GM21737 (cell line): ENCODE data around the gene ZNF138.
"Not testable (repeated sequence)": the region's sequence is repeated elsewhere in the genome, so short reads cannot be mapped to it uniquely, and the experiment has no call there.

ENCODE experiments used
- ATAC-seq: cut with Tn5 transposase; IDR thresholded peaks from one replicate; pipeline ENCODE4 v1.9.1; 2021; ENCODE audit warnings: mild to moderate bottlenecking, moderate library complexity; ENCODE audit not compliant: unreplicated experiment

The ZNF138 gene

DNA sequence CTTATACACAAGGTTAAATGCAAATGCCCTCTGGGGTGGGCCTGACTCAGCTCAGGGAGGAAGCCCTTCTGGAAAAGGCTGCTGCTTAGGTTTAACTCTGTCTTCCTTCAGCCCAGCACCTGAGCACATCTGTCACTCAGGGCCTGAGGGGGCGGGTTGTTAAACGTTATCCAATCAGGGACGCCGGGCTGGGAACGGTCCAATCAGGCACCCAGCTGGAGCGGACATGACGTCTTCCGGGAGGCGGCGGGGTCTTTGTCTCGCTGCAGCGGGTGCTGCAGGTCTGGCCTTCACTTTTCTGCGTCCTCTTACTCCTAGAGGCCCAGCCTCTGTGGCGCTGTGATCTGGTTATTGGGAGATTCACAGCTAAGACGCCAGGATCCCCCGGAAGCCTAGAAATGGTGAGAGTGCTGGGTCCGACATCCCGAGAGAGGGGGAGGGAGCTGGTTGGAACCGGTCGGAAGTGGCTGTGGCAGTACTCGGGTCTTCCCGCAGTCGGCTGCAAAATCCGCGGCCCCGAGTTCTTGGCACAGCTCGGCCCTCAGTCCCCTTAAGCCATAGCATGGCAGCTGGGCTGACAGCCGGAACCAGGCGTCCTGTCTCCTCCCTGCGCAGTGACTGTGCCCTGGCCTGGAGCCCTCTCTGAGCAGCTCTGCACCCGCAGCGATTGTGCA is at the start of gene ZNF138:
TSS of gene ZNF138 (plus strand) at position 258 of the 674 bp plus-strand sequence. CDS start at position 399, 141 bp downstream.
- peak; percentile 100 for ATAC-seq

DNA sequence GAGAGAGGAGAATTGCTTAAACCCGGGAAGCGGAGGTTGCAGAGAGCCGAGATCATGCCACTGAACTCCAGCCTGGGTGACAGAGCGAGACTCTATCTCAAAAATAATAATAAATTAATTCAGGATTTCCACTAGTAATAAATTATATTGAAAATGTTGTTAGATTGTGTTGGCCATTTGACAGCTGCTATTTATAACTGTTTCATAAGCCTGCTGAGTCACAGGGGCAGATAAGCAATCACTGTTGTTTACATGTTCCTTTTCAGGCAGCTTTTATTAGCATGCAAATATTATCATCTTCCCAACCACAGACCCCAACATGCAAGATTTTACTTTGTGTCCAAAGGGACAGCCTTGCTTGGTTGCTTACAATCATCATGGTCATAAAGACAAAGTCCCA is 49.5 kb upstream of the ZNF138 start:
- ATAC-seq = no peak

DNA sequence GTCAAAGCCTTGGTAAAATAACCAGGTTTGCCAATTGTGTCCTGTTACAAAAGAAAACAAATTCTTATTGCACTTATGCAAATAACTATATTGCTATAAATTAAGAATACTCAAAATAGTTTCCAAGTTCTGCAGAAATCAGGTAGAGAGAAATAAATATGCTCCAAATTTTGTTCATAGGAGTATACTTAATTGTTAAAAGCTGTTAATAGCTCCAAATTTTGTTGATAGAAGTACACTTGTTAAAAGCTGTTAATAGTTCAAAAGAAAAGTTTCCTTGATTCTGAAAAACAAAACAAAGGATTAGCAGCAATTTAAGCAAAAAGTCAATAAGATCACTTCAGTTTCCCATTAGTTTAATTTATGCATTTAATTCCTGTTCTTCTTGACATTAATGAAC is 46.4 kb upstream of the ZNF138 start:
- ATAC-seq = no peak

DNA sequence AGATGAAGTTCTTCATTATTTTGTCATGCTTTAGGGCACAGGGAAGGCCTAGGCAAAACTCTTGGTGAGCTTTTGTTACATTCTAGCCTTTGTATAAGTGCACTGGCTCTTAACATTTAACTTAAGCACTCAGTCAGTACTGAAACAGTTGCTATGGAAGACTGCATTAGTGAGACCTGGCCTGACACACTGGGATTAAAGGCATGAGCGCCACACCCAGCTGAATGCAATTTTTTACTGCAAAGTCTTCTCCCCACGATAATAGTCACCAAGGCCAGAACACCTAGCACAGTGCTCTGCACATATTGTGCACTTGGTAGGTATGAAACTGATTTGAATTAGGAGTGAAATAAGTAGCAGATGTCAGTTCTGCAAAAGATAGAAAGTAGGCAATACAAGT is 41.2 kb upstream of the ZNF138 start:
- no peak for ATAC-seq

DNA sequence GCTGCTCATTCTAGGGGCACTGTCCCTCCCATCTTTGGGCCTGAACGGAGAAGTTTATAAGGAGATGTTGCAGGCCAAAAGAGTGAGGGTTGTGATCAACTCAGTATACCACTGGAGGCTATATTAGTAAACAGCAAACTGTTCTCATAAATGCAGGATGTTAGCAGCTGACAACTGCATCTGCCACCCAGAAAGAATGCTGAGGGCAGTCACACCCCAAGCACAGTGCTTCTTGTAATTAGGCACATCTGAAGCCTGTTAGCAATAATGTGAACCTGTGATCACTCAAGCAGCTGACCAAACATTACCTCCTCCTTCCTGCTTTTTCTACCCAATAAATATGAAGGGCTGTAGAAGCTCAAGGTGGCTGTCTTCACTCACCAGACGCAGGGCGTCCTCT is 38.4 kb upstream of the ZNF138 start:
- no peak for ATAC-seq

DNA sequence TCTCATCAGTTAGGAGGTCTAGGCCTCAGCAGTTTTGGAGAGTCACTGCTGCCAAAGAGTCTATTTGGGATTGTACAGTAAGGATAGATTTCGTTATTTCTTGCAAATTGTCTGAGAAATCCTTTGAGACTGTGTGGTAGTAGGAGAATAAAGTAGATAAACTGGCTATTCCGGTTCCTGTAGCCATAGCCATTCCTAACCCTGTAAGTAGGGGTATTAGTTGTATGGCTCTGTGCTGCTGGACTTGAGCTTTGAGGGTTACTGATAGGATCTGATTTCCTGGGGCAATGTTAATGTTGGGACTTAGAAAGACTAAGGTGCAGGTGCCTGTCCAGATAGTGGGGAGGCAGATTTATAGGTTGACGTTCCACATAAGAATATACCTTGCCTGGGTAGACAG is 36.1 kb upstream of the ZNF138 start:
- no peak for ATAC-seq

DNA sequence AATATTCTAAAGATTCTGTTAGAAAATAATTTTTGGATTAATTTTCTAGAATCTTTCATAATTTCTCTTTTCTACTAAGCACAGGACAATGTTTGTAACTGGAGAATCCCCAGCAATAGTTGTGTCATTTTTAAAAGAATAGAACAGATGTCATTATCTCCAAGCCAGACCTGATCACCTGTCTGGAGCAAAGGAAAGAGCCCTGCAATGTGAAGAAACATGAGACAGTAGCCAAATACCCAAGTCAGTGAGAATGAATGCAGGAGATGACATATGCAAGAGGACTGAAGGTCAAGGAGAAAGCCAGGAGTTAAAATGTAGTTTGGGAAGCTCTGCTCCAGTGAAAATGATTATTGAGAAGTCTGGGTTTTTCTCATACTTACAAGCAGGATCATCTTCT is 25.4 kb upstream of the ZNF138 start:
- ATAC-seq = no peak

DNA sequence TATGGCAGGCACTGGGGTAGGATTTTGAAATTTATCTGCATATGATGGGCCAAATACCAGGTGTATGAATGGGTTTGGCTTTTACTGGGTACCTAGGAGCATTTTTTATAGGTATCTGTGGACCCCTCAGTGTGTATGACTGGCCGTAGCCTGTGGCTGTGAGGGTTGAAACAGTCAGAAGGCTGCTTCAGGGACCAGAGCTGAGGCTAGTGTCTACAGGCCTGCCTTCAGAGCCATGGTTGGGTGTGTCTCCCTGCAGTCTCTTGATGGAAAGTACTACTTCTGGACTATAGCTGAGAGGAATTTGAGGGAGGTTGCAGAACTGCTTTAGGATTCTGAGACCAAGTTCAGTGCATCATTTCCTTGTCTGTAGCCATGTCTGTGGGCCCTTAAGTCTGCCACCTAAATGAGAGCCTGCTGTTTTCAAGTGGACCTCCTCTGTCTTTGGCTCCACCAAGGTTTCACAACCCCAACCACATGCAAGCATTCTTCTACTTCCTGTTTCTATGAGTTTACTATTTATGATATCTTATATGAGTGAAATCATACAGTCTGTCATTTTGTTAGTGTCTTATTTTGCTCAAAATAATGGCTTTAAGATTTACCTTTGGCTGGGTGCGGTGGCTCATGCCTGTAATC is 19.9 kb upstream of the ZNF138 start:
- ATAC-seq = no peak

DNA sequence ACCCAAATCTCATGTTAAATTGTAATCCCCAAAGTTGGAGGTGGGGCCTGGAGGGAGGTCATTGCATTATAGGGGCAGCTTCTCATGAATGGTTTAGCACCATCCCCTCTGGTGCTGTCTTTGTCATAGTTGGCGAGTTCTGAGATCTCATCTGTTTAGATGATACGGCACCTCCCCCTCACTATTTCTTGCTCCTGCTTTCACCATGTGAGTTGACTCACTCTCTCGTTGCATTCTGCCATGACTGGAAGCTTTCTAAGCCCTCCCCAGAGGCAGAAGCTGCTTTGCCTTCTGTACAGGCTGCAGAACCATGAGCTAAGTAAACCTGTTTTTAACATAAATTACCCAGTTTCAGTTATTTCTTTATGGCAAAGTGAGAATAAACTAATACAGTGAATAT is 18.9 kb upstream of the ZNF138 start:
- ATAC-seq = no peak

DNA sequence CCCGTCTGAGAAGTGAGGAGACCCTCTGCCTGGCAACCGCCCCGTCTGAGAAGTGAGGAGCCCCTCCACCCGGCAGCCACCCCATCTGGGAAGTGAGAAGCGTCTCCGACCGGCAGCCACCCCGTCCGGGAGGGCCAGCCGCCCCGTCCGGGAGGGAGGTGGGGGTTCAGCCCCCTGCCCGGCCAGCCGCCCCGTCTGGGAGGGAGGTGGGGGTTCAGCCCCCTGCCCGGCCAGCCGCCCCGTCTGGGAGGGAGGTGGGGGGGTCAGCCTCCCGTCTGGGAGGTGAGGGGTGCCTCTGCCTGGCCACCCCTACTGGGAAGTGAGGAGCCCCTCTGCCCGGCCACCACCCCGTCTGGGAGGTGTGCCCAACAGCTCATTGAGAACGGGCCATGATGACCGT is 9.4 kb upstream of the ZNF138 start:
- ATAC-seq = not testable (repeated sequence)

DNA sequence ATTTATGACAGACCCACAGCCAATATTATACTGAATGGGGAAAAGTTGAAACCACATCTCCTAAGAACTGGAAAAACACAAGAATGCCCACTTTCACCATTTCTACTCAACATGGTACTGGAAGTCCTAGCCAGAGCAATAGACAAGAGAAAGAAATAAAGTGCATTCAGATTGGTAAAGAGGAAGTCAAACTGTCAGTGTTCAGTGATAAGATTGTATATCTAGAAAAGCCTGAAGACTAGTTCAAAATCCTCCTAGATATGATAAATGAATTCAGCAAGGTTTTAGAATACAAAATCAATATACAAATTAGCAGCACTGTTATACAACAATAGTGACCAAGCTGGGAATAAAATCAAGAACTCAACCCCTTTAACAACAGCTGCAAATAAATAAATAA is 6.9 kb upstream of the ZNF138 start:
- ATAC-seq = no peak

DNA sequence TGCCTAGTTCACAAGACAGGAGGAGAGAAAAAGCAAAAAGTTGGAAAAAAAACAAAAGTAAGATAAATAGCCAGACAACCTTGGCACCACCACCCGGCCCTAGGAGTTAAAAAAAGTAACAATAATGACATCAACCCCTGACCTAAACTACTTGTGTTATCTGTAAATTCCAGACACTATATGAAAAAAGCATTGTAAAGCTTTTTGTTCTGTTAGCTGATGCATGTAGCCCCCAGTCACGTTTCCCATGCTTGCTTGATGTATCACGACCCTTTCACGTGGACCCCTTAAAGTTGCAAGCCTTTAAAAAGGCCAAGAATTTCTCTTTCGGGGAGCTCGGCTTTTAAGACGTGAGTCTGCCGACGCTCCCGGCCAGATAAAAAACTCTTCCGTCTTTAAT is 5.0 kb upstream of the ZNF138 start:
- ATAC-seq = not testable (repeated sequence)

DNA sequence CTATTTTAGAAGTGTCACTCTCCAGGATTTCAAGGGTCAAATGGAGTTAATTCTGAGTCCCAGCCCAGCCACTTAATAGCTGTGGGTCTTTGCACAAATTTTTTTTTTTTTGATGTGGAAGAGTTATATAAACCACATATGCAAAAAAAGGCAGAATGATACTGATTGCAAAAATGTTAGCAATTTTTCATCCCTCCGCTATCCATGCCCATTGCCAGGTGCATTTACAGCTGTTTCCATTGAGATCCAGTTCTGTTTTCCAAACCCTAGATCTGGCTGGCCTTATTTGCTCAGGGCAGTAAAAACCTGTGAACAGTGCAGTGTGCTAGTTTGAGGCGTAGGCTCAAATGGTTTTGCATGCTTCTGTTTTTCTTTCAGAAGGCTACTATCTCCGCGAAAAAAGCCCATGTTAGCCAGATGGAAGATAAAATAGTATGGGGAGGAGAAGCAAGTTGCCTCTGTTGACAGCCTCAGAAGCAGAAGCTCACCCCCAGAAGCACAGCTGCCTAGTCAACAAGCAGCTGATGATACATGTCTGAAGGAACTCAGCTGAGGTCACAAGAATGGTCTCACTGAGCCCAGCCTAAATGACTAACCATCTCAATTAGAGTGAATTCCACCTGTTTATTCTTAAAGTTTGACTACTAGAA is 997 bp upstream of the ZNF138 start:
- ATAC-seq = no peak

DNA sequence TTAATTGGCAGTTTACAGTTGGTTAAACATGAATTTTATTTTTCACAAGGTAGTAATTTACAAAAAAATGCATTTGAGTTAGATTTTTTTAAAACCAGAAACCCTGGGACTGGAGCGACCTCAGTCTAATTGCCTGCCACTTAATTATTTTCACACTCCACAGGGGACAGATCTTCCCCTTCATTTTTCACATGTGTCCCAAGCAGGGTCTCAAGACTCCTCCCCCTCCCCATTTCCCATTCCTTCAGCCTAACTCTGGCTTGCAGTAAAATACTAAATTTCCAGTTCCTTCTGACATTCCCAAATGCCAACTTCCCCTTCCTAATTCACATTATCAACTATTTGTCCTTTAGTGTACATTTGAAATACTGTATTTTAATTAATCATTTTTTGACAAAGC is 948 bp downstream of the ZNF138 start:
- ATAC-seq = no peak

DNA sequence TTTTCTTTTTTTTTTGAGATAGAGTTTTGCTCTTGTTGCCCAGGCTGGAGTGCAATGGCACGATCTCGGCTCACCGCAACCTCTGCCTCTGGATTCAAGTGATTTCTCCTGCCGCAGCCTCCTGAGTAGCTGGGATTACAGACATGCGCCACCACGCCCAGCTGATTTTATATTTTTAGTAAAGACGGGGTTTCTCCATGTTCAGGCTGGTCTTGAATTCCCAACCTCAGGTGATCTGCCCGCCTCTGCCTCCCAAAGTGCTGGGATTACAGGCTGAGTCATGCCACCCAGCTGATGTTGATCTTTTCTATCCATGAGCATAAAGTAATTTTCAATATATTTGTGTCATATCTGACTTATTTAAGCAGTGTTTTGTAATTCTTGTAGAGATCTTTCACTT is 4.9 kb downstream of the ZNF138 start:
- ATAC-seq = not testable (repeated sequence)

DNA sequence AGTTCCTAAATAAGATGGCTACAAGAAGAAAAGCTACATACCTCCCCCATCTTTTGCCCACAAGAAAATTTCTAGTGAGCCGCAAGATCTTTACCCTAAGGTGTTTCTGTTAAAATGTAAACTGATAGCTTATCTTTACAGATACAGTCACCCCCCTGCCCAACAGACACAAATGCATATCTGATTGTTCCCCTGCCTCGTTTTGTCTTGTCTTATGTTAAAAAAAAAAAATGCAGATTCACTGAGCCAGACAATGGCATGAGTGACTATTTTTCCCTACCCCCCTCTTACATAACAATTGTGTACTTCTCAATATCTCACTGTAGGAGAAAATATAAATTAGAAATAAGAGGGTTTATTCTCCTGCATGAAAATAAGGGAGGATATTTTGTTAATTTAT is 8.5 kb downstream of the ZNF138 start:
- no peak for ATAC-seq

DNA sequence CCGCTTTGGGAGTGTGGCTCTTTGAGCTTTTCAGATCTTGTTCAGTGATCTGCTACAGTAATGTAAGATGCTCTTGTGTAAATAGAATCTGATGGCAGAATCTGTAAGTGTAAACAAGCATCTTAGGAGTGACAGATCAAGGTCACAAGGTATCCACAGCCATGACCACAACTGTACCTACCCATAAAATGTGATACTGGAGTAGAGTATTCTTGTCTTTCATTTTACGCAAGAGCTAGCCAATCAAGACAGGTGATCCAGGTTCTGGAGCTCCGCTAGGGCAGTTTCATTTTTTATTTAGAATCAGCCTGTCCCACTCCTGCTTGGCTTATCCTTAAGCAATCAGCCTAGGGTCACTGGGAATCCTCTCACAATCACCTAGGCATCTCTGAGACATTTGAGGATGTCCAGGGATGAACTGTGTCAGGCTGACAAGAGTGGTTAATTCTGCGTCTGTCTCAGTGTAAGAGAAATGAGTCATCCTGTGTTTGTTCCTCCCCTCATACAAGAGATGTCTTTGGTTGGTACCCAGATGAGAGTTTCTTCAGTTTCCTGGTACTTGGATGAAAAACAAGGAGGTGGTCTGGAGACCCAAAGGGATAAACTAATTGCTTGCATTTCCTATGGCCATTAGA is 13.6 kb downstream of the ZNF138 start:
- no peak for ATAC-seq

DNA sequence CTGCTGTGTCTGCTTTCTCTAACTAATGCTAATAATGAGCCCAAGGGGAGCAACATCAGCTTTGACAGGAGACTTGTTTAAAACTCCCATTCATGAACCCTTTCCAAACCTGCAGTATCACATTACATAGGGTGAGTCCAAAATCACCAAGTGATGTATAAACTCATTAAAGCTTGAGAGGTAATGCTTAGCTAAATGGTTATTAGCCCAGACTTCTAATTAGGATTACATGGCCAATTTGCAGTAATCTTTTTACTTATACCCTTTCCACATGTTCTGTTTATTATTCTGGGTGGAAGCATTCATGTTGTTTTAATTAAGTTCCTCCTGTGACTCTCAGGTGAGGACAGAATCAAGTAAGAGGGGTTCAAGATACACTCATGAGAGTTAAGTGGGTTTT is 17.5 kb downstream of the ZNF138 start:
- no peak for ATAC-seq

DNA sequence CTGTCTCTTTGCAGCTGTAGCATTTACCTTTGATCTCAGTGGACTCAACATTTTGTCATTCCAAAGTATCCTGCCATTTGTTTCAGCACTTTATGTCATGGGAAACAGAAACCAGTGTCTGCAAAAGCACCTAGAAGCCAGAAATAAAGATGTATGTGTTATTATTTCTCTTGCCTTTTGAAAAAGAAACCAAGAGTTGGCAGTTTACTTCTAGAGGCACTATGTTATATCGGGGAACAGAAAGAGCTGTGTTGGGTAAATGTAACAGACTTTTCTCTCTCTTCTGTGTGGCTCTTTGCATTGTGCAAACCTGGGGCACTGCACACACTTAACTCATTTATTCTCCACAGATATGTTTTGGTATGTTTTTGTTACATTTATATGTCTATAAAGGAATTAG is 36.7 kb downstream of the ZNF138 start:
- ATAC-seq = no peak

DNA sequence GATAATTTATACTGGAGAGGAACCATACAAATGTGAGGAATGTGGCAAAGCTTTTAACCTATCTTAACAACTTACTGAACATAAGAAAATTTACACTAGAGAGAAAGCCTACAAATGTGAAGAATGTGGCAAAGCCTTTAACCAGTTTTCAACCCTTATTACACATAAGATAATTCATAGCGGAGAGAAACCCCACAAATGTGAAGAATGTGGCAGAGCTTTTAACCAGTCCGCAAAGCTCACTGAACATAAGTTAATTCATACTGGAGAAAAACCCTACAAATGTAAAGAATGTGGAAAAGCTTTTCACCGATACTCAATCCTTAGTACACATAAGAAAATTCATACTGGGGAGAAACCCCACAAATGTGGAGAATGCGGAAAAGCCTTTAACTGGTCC is 37.9 kb downstream of the ZNF138 start:
- no peak for ATAC-seq

DNA sequence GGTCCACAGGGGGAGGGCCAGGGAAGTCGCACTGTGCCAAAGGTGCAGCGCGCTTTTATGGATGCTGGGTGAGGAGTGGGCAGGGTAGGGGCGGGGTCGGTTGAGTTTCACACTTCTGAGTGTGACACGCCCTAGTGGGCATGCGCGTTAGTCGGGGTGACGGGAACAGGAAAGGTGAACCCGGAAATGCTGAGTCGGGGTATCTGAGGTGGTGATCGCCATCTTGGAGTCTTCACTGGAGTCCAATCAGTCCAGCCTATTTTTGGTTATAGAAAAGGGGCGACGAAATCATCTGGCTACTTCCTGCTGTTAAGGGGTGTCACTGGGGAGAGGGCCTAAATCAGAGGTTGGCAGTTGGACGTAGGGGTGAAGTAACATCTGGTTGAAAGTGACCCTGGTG is 40.8 kb downstream of the ZNF138 start:
- ATAC-seq = no peak

DNA sequence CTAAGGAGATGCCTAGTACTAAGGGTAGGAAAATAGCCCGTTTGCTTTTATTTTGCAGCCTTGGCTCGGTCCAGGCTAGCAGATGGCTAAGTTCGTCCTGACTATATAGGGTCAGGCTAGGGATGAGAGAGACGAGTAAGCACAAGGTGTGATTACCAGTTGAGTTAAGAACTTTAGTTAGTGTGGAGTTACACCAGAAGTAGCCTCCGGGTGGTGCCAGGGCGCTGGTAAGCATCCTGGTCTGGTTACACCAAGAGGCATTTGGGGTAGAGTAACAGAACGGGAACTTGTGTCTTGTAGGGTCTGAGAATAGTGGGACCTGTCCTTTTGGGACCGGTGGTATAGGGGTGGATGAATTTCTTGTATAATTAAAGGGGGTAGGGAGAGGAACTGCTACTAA is 41.6 kb downstream of the ZNF138 start:
- ATAC-seq = not testable (repeated sequence)
